ENCODE data around the gene TUBGCP5. TPM values are rescaled to one million over a fixed set of nuclear protein-coding genes. Genes with fewer than 3 reads are reported as not detected.

Gene TUBGCP5
- total RNA-seq, 2 experiments from 2014 or later = 24.2 to 24.5 TPM

GRCh38 chr15:22968366-22968765, 71.0 kb downstream of the TUBGCP5 start:
- H3K36me3 Mint-ChIP-seq (ENCODE audit: low read depth) = no peaks in the 10 kb centered on the region
- ChIA-PET POLR2A (no interaction called here), CTCF (no interaction called here)
- Histone ChIP-seq H3K36me3 (ENCODE audit: insufficient read depth, low read length) (no peaks in the 10 kb centered on the region), H3K27ac (ENCODE audit: low read depth in 1 of 2, low read length in 2 of 2) (no peak overlapping the region), H3K27me3 (ENCODE audit: control insufficient read depth in 1 of 2, insufficient read depth in 2 of 2, low read length in 2 of 2) (no peaks in the 10 kb centered on the region), H3K4me3 (ENCODE audit: low read length) (no peak overlapping the region), H3K4me1 (ENCODE audit: insufficient read depth, low read length) (no peaks in the 10 kb centered on the region), H3K9me3 (ENCODE audit: control insufficient read depth in 1 of 2, insufficient read depth in 1 of 2, low read length in 2 of 2) (peaks cover 0 to 8% of the 10 kb centered on the region in 2 experiments)
- no peak overlapping the region for H3K4me3 Mint-ChIP-seq
- ATAC-seq (ENCODE audit: poor library complexity) = no peak
- no peaks in the 10 kb centered on the region for H3K4me1 Mint-ChIP-seq (ENCODE audit: low read depth)
- no peak for DNase-seq
- H3K27me3 Mint-ChIP-seq = no peaks in the 10 kb centered on the region
- TF ChIP-seq CTCF (IDR thresholded peaks at IDR 0.05) = no peak
- intact Hi-C loops (cut with DNase I, micrococcal nuclease) = loop anchor here in 1 of 2 experiments (10.0 kb wide), 1 partner anchor 144 kb away; no protein-coding TSS in a partner anchor
- no peak overlapping the region for H3K27ac Mint-ChIP-seq
- H3K9me3 Mint-ChIP-seq = no peaks in the 10 kb centered on the region

- Mint-ChIP-seq H3K4me3 (no peak overlapping the region), H3K27me3 (no peaks in the 10 kb centered on the region), H3K36me3 (ENCODE audit: low read depth) (no peaks in the 10 kb centered on the region), H3K4me1 (ENCODE audit: low read depth) (no peaks in the 10 kb centered on the region), H3K27ac (no peak overlapping the region), H3K9me3 (no peaks in the 10 kb centered on the region)
- TF ChIP-seq CTCF (IDR thresholded peaks at IDR 0.05) = no peak
- DNase-seq (no peak), ATAC-seq (ENCODE audit: poor library complexity) (no peak)
- Histone ChIP-seq H3K9me3 (ENCODE audit: control insufficient read depth in 1 of 2, insufficient read depth in 1 of 2, low read length in 2 of 2) (peaks cover 0 to 8% of the 10 kb centered on the region in 2 experiments), H3K27ac (ENCODE audit: low read depth in 1 of 2, low read length in 2 of 2) (no peak overlapping the region), H3K4me3 (ENCODE audit: low read length) (no peak overlapping the region), H3K4me1 (ENCODE audit: insufficient read depth, low read length) (no peaks in the 10 kb centered on the region), H3K36me3 (ENCODE audit: insufficient read depth, low read length) (no peaks in the 10 kb centered on the region), H3K27me3 (ENCODE audit: control insufficient read depth in 1 of 2, insufficient read depth in 2 of 2, low read length in 2 of 2) (no peaks in the 10 kb centered on the region)
- ChIA-PET CTCF (no interaction called here), POLR2A (no interaction called here)
- intact Hi-C loops (cut with DNase I, micrococcal nuclease) = loop anchor here in 1 of 2 experiments (10.0 kb wide), 1 partner anchor 142 kb away; no protein-coding TSS in a partner anchor
These were observed 72.1 kb downstream of the TUBGCP5 start for GRCh38 chr15:22967084-22967770.

GRCh38 chr15:22966321-22967083, 72.9 kb downstream of the TUBGCP5 start:
- Mint-ChIP-seq H3K36me3 (ENCODE audit: low read depth) (no peaks in the 10 kb centered on the region), H3K4me3 (no peak overlapping the region), H3K9me3 (no peaks in the 10 kb centered on the region), H3K4me1 (ENCODE audit: low read depth) (no peaks in the 10 kb centered on the region), H3K27me3 (no peaks in the 10 kb centered on the region), H3K27ac (no peak overlapping the region)
- POLR2A ChIA-PET = no interaction called here
- H3K36me3 ChIP-seq (ENCODE audit: insufficient read depth, low read length) = no peaks in the 10 kb centered on the region
- no peaks in the 10 kb centered on the region for H3K27me3 ChIP-seq (ENCODE audit: control insufficient read depth in 1 of 2, insufficient read depth in 2 of 2, low read length in 2 of 2)
- intact Hi-C loops (cut with DNase I, micrococcal nuclease) = loop anchor here in 1 of 2 experiments (10.0 kb wide), 1 partner anchor 142 kb away; no protein-coding TSS in a partner anchor
- DNase-seq (no peak), ATAC-seq (ENCODE audit: poor library complexity) (no peak)
- H3K4me1 ChIP-seq (ENCODE audit: insufficient read depth, low read length) = no peaks in the 10 kb centered on the region
- H3K9me3 ChIP-seq (ENCODE audit: control insufficient read depth in 1 of 2, insufficient read depth in 1 of 2, low read length in 2 of 2) = peaks cover 0 to 8% of the 10 kb centered on the region in 2 experiments
- CTCF ChIA-PET = no interaction called here
- H3K27ac ChIP-seq (ENCODE audit: low read depth in 1 of 2, low read length in 2 of 2) = no peak overlapping the region
- no peak for TF ChIP-seq CTCF (IDR thresholded peaks at IDR 0.05)
- H3K4me3 ChIP-seq (ENCODE audit: low read length) = no peak overlapping the region

Data from CD4-positive, alpha-beta T cell (primary cell).